Gastrocnemius medialis (tissue), 4 donors: ENCODE measurements around the gene XPNPEP1.

ENCODE experiments used
- POLR2A ChIP-seq, 2 donors: fragments of 450-650 bp; IDR thresholded peaks; one replicate each; pipeline ENCODE4 v1.6.1; 2017; ENCODE audit warnings: antibody characterized with exemption in 2 of 2, mild to moderate bottlenecking in 2 of 2, moderate library complexity in 2 of 2
- TF ChIP-seq, protein P1 (sequence below), 5 experiments: fragments of 450-650 bp in 3 of 5; fragments of 200-600 bp in 2 of 5; sonication (generic) in 2 of 5; IDR thresholded peaks in 4 of 5; conservative IDR thresholded peaks in 1 of 5; 1 replicate in 4 of 5; 2 replicates in 1 of 5; pipeline ENCODE4 v1.5.1; 2016 to 2019; ENCODE audit warnings: antibody characterized with exemption in 5 of 5, mild to moderate bottlenecking in 3 of 5, moderate library complexity in 3 of 5

DNA sequence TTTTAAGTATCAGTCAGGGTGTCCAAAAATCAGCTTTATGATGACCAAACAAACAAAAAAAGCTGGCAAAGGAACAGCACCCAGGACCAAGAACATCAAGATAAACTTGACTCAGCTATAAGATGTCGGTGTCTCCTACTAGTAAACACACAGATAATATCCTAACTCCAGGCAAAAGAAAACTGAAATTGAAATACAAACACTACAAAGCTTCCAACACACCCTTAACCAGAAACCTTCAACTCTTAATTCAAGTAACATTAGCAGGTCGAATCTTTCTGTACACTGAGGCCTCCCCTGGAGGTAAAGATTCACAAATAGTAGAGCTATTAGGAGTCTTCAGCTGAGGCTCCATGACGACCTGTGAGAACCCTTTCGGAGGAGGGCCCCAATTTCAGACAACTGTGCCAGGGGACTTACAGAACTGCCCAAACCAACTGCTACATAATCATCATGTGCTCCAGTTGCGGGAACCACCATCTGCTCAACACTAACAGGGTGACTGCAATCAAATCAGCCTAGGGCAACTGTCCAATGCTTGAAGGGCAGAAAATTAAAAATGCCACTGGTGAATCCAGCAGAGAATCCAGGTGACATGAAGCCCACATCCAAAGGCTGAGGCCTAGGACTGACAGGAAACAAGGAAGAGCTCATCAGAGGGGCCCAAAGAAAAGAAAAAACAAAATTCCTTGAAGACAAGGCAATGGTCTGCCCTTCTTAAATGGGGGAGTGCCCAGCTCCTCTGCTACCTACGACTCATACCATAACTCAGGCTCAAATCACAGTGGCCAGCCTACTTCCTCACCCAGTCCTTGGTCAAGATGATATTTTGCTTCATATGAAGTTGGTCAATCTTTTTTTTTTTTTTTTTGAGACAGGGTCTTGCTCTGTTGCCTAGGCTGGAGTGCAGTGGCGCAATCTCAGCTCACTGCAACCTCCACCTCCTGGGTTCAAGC is 20.0 kb downstream of the XPNPEP1 start:
- TF ChIP-seq, protein P1, sequence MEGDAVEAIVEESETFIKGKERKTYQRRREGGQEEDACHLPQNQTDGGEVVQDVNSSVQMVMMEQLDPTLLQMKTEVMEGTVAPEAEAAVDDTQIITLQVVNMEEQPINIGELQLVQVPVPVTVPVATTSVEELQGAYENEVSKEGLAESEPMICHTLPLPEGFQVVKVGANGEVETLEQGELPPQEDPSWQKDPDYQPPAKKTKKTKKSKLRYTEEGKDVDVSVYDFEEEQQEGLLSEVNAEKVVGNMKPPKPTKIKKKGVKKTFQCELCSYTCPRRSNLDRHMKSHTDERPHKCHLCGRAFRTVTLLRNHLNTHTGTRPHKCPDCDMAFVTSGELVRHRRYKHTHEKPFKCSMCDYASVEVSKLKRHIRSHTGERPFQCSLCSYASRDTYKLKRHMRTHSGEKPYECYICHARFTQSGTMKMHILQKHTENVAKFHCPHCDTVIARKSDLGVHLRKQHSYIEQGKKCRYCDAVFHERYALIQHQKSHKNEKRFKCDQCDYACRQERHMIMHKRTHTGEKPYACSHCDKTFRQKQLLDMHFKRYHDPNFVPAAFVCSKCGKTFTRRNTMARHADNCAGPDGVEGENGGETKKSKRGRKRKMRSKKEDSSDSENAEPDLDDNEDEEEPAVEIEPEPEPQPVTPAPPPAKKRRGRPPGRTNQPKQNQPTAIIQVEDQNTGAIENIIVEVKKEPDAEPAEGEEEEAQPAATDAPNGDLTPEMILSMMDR (IDR thresholded peaks at IDR 0.05 in 4 of 5, conservative IDR thresholded peaks at IDR 0.05 in 1 of 5), result no peak
- no peak for TF ChIP-seq POLR2A (IDR thresholded peaks at IDR 0.05)
